Panc1 (cell line): ENCODE measurements around the gene EFCAB11. TPM values are rescaled to one million over a fixed set of nuclear protein-coding genes. Genes with fewer than 3 reads are reported as not detected.

Experiments used
- ATAC-seq: fragments of 200-7000 bp; cut with Tn5 transposase; 2 replicates; pipeline ENCODE4 v1.9.1; 2020; ENCODE audit warnings: mild to moderate bottlenecking, moderate library complexity
- BruUV-seq: library from RNA; stranded (reverse); fragments of 400-500 nt; replicated peaks from 2 replicates; lab custom pipeline; 2021; lab: Mats Ljungman, UMichigan
- CTCF ChIA-PET: fragments of 300-600 bp; sonication (Branson Sonifier 250); formaldehyde crosslinking; loops from one replicate; lab custom pipeline; 2022; ENCODE audit warnings: antibody characterized with exemption; lab: Charles Lee
- POLR2A ChIA-PET: fragments of 300-600 bp; sonication (Branson Sonifier 250); formaldehyde crosslinking; loops from one replicate; lab custom pipeline; 2022; ENCODE audit warnings: antibody characterized with exemption; lab: Charles Lee
- DNase-seq: peaks from one replicate; pipeline ENCODE4 v3.0.0-alpha.2; 2010; ENCODE audit warnings: low read depth, low spot score
- H3K27ac ChIP-seq: 2 replicates; pipeline ENCODE4 v1.5.1; 2011; ENCODE audit warnings: mild to moderate bottlenecking, low read length, inconsistent platforms
- H3K27me3 ChIP-seq: fragments of 200-500 bp; sonication (Bioruptor generic); 2 replicates; pipeline ENCODE4 v1.6.0; 2014; ENCODE audit warnings: low read length, inconsistent platforms; ENCODE audit not compliant: control insufficient read depth, insufficient read depth
- H3K36me3 ChIP-seq: fragments of 200-500 bp; sonication (Bioruptor generic); 2 replicates; pipeline ENCODE4 v1.5.1; 2014; ENCODE audit warnings: inconsistent platforms, mild to moderate bottlenecking, low read length, moderate library complexity; ENCODE audit not compliant: control insufficient read depth, insufficient read depth
- H3K4me1 ChIP-seq: 2 replicates; pipeline ENCODE4 v1.5.1; 2011; ENCODE audit warnings: inconsistent platforms, mild to moderate bottlenecking, low read length, moderate library complexity; ENCODE audit not compliant: control insufficient read depth, insufficient read depth
- H3K4me3 ChIP-seq, 2 experiments: 2 replicates each; pipeline ENCODE4 v1.5.1; 2011 to 2012; ENCODE audit warnings: low read depth in 2 of 2, low read length in 2 of 2, mild to moderate bottlenecking in 2 of 2, inconsistent platforms in 1 of 2, moderate library complexity in 1 of 2
- H3K9me3 ChIP-seq: fragments of 200-500 bp; sonication (Bioruptor generic); 2 replicates; pipeline ENCODE4 v1.5.1; 2014; ENCODE audit warnings: low read depth, mild to moderate bottlenecking, inconsistent platforms, low read length, moderate library complexity; ENCODE audit not compliant: control insufficient read depth, insufficient read depth
- CTCF ChIP-seq: fragments of 450-650 bp; IDR thresholded peaks from 2 replicates; pipeline ENCODE4 v1.5.1; 2017; ENCODE audit warnings: mild to moderate bottlenecking
- POLR2AphosphoS5 ChIP-seq: IDR thresholded peaks from 2 replicates; pipeline ENCODE4 v1.6.1; 2012; ENCODE audit warnings: mild to moderate bottlenecking, low read depth, low read length, moderate library complexity
- REST ChIP-seq, 2 experiments: IDR thresholded peaks; 2 replicates each; pipeline ENCODE4 v1.6.1; 2011 to 2012; ENCODE audit warnings: low read depth in 2 of 2, control low read depth in 1 of 2, low read length in 1 of 2, mild to moderate bottlenecking in 1 of 2, moderate library complexity in 1 of 2; ENCODE audit not compliant: insufficient read depth in 1 of 2
- SIN3A ChIP-seq: IDR thresholded peaks from 2 replicates; pipeline ENCODE4 v1.6.1; 2012; ENCODE audit warnings: low read depth, mild to moderate bottlenecking, low read length, moderate library complexity, borderline replicate concordance; ENCODE audit not compliant: insufficient read depth
- TCF7L2 ChIP-seq: IDR thresholded peaks from 2 replicates; pipeline ENCODE4 v1.6.1; 2011; ENCODE audit warnings: mild to moderate bottlenecking, low read depth, low read length, inconsistent platforms
- in situ Hi-C: cut with HindIII; loops from 2 replicates; pipeline ENCODE4 v1.10.0; 2016; ENCODE audit warnings: low sequenced_read_pairs, low pct_unique_long_range_greater_than_20kb
- intact Hi-C: fragments of 100-400 bp; cut with micrococcal nuclease; formaldehyde crosslinking; loops from one replicate; pipeline ENCODE4 v1.10.0; 2022; ENCODE audit not compliant: unreplicated experiment
- total RNA-seq: library from RNA; stranded (reverse); gene quantifications from one replicate; pipeline ENCODE4 v1.2.1, GENCODE V29; 2021; ENCODE audit not compliant: unreplicated experiment

EFCAB11 gene
- total RNA-seq, 1 experiment from 2014 or later, result 12.3 TPM

- Histone ChIP-seq H3K36me3 (no peaks in the 10 kb centered on the region), H3K27ac (no peak overlapping the region), H3K4me3 (no peak overlapping the region), H3K4me1 (no peaks in the 10 kb centered on the region), H3K27me3 (no peaks in the 10 kb centered on the region), H3K9me3 (no peaks in the 10 kb centered on the region)
- no peak for ATAC-seq
- in situ Hi-C loops (no loop called here), intact Hi-C loops (no loop called here)
- DNase-seq, result no peak
- CTCF ChIA-PET, result no interaction called here
- no TSS peak for BruUV-seq
- TF ChIP-seq REST (IDR thresholded peaks at IDR 0.05; ENCODE audit: insufficient read depth in 1 of 2, low read depth in 2 of 2, low read length in 1 of 2) (no peak), TCF7L2 (no peak), SIN3A (no peak), POLR2AphosphoS5 (no peak), CTCF (no peak)
- POLR2A ChIA-PET, result interaction anchor here (0.7 kb wide), 2 partner anchors 32 to 53 kb away, joined by 3 to 6 read pairs; no protein-coding TSS in a partner anchor
Measured at GRCh38 chr14:89853936-89854693, 100.4 kb downstream of the EFCAB11 start.

- Histone ChIP-seq H3K27me3 (no peaks in the 10 kb centered on the region), H3K27ac (no peak overlapping the region), H3K4me1 (no peaks in the 10 kb centered on the region), H3K4me3 (no peak overlapping the region), H3K9me3 (no peaks in the 10 kb centered on the region), H3K36me3 (no peaks in the 10 kb centered on the region)
- ATAC-seq (no peak), DNase-seq (no peak)
- no TSS peak for BruUV-seq
- in situ Hi-C loops, result no loop called here
- CTCF ChIA-PET, result no interaction called here
- TF ChIP-seq SIN3A (no peak), REST (IDR thresholded peaks at IDR 0.05; ENCODE audit: insufficient read depth in 1 of 2, low read depth in 2 of 2, low read length in 1 of 2) (no peak), POLR2AphosphoS5 (no peak), TCF7L2 (no peak), CTCF (no peak)
- POLR2A ChIA-PET, result no interaction called here
- intact Hi-C loops, result no loop called here
Measured at GRCh38 chr14:89851106-89851505, 103.4 kb downstream of the EFCAB11 start.
